ENCODE measurements around the gene CHRNG.

CHRNG gene, protein sequence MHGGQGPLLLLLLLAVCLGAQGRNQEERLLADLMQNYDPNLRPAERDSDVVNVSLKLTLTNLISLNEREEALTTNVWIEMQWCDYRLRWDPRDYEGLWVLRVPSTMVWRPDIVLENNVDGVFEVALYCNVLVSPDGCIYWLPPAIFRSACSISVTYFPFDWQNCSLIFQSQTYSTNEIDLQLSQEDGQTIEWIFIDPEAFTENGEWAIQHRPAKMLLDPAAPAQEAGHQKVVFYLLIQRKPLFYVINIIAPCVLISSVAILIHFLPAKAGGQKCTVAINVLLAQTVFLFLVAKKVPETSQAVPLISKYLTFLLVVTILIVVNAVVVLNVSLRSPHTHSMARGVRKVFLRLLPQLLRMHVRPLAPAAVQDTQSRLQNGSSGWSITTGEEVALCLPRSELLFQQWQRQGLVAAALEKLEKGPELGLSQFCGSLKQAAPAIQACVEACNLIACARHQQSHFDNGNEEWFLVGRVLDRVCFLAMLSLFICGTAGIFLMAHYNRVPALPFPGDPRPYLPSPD

GRCh38 chr2:232539298-232540231 lies at the start of gene CHRNG:
TSS of gene CHRNG (plus strand) at chr2:232539692. CDS start at chr2:232539748, 56 bp downstream.
- no peak for DNase-seq

DNA sequence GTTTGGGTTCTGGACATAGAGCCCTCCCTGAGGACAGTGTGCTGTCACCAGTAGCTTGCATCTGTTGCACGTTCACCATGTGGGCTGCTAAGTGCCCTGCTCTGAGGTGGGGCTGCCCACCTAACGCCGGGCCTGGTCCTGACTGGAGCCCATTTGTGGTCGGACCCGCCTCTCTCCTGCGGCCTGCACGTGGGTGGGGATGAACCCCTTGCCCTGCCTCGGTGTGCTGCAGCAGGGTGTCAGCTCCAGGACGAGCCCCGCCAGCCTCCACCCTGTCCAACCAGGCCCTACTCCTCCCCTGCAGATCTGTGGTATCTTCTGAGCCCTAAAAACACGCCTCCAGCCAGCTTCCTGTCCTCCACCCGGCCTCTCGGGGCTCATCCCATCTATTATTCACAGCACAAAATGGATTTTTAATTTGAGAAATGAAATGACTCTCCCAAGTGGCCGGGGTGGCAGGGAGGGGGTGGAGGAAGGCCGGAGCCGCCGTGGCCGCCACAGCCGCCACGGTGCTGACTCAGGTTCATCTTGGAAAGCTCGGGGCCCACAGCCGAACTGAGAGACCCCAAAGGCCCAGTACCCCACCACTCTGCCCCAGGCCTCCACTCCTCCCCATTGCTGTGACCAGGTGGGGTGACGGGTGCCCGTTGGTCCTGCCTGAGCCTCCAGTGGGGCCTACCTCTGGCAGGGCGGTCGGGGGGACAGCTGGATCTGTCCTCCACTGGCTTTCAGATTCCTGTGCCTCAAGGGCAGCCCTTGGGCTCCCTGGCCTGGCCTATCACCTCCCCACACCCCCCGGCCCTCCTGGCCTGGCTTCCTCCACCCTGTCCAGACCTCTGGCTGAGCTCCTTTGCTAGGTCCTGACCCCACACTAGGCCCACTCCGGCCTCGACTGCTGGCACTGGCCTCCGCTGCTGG lies 49.0 kb upstream of the CHRNG start:
- DNase-seq: no peak

DNA sequence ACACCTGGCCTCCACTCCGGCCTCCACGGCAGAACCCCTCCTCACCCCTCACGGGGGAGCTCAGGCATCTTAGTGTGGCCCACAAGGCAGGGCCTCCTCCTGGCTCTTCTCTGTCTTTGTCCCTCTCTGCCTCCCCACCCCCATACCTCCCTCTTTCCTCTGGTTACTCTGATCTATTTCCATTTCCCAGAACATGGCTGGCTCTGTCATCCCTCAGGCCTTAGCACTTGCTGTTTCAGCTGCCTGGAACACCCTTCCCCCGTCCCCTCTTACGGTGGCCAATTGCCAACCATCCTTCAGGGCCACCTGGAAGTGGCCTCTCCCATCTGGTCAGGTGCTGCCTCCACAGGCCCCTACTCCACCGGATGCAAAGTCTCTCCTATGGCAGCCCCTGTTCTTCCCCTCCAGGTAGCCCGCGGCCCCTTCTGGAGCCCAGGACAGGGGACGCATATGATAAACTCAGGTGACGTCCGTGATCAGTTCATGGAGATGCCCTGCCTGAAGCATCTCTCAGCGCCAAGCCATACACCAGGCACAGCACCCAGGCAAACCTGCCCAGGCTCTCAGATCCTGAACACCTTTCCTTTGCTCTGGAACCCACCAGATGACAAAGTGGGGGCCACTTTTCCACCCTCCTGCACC lies 48.2 kb upstream of the CHRNG start:
- no peak for DNase-seq

DNA sequence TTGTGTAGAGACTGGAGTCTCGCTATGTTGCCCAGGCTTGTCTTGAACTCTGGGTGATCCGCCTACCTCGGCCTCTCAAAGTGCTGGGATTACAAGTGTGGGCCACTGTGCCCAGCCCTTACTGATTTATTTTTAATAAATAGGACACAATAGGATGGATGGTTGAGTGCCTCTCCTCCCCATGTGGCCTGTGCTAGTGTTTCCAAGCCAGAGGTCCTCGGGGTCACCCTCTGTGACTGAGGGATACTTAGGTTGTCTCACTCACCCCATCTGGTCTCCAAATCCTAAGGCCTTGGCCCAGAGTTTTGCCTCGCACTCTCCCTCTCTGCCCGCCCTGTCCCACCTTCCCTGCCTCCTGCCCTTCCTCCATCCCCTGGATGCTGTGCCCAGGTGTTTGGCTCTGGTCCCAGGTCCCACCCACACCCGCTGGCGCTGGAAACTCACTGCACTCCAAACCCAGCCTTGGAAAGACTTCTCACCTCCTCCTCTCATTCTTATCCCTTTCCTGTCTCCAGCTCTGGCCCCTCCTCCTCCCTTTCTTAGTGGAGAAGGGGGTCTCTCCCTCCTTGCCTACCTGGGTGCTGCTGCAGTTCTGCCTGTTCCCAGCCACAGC lies 47.1 kb upstream of the CHRNG start:
- DNase-seq: no peak

DNA sequence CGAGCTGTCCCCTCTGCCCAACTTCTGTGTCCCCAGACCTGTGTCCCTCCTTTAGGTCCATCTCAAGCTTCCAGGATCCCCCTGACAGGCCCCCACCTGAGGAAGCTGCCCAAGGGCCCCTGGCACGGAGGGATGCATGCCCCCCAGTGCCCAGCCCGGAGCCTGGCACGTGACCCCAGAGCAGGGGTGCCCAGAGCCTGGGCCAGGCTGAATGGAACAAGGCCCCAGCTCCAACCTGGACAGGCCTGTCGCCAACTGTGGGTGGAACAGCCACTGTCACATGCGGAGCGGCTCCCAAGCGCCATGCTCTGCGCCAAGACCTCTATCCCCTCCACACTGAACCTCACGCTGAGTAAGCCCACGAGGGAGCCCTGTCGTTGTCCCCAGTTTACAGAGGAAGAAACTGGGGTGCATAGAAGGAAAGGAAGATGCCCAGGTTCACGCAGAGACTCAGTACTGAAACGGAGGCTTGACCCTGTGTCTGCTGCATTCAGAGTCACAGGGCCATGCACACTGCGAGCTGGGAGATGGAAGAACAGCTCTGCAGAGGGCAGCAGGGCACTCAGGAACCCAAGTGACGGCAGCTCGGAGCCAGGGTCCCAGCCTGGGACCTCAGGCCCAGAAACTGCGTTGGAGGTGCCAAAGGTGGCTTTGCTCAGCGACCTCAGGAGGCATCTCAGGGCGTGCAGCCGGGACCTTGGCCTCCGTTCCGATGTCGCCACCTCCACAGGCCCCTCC lies 46.4 kb upstream of the CHRNG start:
- no peak for DNase-seq

DNA sequence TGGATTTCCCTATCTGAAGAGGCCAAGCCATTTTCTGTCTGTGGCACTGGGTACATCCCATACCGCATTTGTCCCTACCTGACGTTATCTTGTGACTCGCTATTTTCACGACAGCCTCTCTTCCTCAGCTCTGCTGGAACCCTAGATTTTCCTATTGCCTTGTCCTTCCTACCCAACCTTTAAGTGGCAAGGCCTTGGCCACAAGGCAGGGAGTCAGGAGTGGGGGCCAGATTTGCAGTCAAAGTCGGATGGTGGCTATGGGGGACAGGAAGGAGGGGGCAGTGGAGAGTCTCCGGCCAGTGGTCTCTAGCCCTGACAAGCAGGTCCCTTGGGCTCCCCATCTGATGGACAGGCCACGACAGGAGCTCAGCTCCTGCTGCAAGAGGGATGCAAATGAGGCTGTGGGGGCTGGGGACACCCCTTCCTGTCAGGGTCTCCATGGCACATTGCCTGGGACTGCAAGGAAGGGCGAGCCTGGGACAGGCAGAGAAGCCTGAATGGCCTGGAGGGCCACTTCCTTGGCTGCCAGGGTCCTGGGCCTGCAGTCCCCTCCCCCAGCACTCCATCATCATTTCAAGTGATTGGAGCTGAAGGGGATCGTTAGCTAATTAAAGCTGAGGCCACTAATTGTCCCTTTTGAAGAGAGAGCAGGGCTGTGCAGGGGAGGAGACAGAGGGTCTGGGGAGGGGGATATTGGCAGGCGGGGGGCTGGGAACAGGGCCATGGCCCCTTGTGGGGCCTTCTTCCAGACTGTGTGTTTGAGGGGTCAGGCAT lies 45.6 kb upstream of the CHRNG start:
- DNase-seq: no peak

DNA sequence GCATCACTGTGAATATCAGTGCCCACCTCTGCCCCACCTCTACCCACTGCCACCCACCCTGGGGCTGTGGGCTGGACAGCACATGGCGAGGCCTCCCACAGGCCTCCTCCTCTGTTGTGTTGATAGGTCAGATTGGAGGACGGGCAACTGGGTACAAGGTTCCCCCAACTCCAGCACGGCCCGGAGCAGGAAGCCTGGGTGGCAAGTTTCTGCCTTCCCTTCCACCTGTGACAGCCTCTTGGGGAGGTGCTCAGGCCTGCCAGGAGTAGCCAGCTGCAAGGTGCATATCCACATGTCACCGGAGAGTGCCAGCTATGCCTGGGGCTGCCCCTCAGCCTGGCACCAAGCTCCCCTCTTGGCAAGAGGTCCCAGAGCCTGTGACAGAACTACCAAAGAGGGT lies 45.0 kb upstream of the CHRNG start:
- no peak for DNase-seq

- DNase-seq: no peak
Measured at GRCh38 chr2:232495292-232495691, 44.2 kb upstream of the CHRNG start.

DNA sequence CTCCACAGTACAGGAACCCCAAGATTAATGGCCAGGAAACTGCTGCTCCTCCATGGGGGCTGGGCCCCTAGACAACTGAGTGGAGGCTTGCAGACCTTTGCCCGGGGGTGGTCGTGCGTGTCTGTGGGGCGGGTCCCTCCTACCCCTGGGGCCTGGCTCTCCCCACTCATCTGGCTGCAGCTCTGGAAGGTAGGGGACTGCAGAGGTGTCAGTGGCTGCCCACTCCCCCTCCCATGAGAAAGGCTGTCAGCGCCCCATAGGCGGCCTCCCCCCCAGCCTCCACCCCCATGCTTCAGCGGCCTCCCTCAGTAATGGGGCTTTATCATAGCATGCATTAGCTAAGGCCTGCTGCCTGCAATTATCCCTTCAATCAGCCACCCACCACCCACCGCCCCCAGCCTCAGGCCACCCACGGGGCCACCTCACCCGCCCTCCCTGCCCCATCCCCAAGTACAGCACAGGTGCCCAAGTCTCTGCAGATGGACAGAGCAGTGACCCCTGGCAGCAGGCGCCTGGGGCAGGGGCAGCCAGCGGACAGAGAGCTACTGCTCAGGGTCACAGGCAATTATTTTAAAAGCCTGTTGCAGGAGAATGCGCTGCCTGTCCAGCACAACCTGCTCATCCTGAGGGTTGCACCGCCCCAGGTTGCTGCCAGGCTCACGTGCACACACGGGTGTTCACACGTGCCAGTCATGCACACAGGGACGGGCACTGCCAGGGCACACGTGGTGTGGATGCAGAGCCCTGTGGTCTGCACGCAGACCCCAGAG lies 42.8 kb upstream of the CHRNG start:
- DNase-seq: no peak

DNA sequence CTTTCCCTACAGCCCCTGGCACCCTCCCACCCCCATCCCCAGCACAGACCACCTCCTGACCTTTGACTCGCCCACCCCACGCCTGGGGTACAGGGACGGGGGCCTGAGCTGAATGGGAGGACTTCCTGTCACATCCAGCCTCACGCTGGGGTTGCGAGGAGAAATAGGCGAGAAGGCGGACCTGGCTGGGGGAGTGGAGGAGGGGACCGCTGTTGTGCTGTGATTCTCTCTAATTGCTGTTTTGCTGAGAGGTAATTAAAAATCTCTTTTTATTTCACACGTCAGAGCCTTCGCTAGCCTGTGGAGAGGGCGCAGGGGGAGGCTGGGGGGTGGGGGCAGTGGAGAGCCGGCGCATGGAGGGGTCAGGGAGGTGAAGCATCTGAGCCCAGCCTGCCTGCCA lies 42.1 kb upstream of the CHRNG start:
- DNase-seq: no peak

GRCh38 chr2:232498452-232498851 lies 41.0 kb upstream of the CHRNG start:
- no peak for DNase-seq

DNA sequence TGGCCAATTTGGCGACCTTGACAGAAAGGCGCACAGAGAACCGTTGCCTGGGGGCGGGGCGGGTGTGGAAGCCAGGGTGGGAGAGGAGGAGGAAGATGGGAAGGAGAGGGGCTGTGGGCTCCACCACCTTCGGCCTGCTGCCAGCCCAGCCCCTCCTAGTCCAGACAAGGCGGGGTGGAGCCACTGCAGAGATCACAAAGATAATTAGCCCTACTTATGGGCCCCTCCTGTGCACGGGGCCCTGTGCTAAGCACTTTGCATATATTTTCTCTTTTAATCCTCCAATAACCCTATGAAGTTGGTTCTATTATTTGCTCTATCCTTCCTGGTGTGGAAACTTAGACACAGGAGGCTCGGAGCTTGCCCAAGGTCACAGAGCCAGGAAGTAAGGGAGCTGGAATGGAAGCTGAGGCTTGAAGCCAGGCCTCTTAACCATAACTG lies 38.1 kb upstream of the CHRNG start:
- no peak for DNase-seq

DNA sequence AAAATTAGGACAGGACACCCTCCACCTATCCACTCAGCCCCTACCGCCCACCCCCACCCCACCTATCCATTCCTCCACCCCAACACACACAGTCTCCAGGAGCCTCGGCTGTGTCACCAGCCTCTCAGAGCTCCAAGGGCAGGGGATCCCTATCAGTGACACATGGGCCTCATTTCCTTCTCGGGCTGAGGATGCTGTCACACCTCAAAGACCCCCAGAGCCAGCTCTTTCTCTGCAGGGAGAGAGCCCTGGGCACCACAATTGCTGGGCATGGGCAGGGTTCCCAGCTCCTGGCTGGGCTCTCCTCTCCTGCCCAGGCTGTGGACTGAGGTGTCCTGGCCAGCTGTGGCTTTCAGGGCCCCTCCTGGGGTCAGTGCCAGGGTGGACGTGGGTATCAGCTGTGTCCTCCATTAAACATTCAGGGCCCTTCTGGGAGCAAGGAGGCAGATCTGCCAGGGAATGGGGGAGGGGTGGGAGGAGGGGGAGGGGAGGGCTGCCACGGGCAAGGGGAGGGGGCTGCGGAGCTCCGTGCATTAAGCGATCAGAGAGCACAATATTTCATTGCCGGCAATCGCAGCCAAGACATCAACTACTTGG lies 37.6 kb upstream of the CHRNG start:
- DNase-seq: no peak

GRCh38 chr2:232502511-232502910 lies 37.0 kb upstream of the CHRNG start:
- no peak for DNase-seq

DNA sequence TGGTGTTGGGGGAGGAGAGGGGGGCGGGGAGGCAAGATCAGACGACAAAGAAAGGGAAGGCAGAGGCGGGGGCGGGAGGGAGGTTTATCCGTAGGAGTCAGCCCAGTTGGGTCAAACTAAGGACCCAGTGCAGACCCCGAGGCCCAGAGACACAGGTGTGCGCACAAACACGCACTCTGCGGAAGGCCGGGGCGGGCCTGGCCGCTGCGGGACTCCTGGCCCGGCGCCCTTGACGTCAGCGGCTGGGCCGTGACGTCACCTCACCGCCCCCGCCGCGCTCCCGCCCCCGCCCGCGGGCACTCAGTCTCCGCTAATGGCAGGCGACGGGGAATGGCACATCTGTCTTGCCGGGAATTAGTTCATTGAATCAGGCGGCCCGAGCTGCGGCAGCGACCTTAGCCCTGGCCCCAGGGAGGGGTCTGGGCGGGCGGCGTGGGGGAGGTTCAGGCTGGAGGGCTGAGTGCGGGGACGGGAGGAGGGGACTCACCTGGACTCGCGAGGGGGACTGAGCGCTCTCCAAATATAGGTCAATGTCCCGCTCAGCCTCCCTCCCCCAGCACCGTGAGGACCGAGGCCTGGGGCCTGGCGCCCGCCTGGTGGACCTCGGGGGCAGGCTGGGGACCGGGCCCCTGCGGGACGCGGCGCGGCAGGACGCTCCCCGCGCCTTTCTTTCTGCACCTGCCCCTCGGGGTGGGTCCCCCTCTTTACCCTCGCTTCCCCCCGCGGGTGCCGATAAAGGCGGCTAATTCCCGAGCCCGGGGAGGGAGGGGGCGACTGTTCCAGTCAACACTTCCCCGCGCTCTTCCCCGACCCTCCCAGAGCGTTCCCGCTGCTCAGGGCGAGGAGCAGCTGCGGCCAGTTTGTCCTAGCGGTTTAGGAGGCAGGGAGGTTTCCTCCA lies 36.3 kb upstream of the CHRNG start:
- DNase-seq: no peak

GRCh38 chr2:232503809-232504323 lies 35.6 kb upstream of the CHRNG start:
- DNase-seq: no peak

DNA sequence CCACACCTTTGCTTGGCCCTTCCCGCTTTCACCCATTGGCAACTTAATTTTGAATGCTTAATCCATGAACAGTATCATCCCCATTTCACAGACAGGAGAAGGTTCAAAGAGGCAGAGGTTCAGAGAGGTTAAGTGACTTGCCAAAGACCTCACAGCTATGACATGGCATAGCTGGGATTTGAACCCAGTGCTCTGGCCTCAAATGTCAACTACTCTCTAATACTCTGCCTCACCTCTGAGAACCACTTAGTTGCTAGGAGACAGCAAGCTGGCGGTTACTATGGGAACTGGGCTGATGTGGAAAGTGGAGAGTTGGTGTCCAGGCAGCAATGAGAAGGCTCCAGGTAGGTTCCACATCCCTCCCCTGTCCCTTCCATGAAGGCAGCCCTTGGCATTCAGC lies 35.1 kb upstream of the CHRNG start:
- no peak for DNase-seq
